SK-N-SH (cell line): ENCODE data around the gene PFN1. TPM values are rescaled to one million over a fixed set of nuclear protein-coding genes. Genes with fewer than 3 reads are reported as not detected.
A peak's percentile ranks its signal among the peaks of the same experiment; 100 is the strongest.

Experiments used
- CTCF ChIA-PET: fragments of 300-600, 350-600 bp; formaldehyde crosslinking; extraction: SDS; loops from one replicate; lab custom pipeline; 2021; lab: Yijun Ruan, JAX
- POLR2A ChIA-PET: fragments of 350-600 bp; sonication (Branson Sonifier 250); formaldehyde crosslinking; extraction: SDS; loops from one replicate; lab custom pipeline; 2020; ENCODE audit warnings: antibody characterized with exemption, inconsistent platforms; lab: Yijun Ruan, JAX
- DNase-seq: peaks from one replicate; pipeline ENCODE4 v3.0.0; 2012
- H2AFZ ChIP-seq: fragments of 200-600 bp; sonication (generic); 2 replicates; pipeline ENCODE4 v1.8.1; 2016; ENCODE audit warnings: antibody characterized with exemption, mild to moderate bottlenecking, low read depth
- H3F3A ChIP-seq: fragments of 200-600 bp; sonication (generic); replicated peaks from 2 replicates; pipeline ENCODE3; 2016; ENCODE audit warnings: antibody characterized with exemption, mild to moderate bottlenecking; ENCODE audit not compliant: insufficient read depth
- H3K27ac ChIP-seq, 2 experiments: fragments of 200-500 bp in 1 of 2; fragments of 200-600 bp in 1 of 2; sonication (Bioruptor generic) in 1 of 2; sonication (generic), shearing (Covaris generic) in 1 of 2; 2 replicates each; pipeline versions ENCODE4 v1.5.1 to v1.6.1; 2014 to 2016; ENCODE audit warnings: low read depth in 2 of 2, inconsistent platforms in 1 of 2, low read length in 1 of 2, mild to moderate bottlenecking in 1 of 2, mixed read lengths in 1 of 2
- H3K27me3 ChIP-seq: fragments of 200-600 bp; sonication (generic), shearing (Covaris generic); 2 replicates; pipeline ENCODE4 v1.6.1; 2016; ENCODE audit warnings: mixed run types; ENCODE audit not compliant: insufficient read depth
- H3K36me3 ChIP-seq, 2 experiments: fragments of 200-500 bp in 1 of 2; fragments of 200-600 bp in 1 of 2; sonication (Bioruptor generic) in 1 of 2; sonication (generic) in 1 of 2; replicated peaks in 1 of 2; 2 replicates each; pipeline versions ENCODE3 to v1.5.1; 2014 to 2016; ENCODE audit warnings: low read length in 1 of 2, mild to moderate bottlenecking in 1 of 2; ENCODE audit not compliant: insufficient read depth in 2 of 2, control insufficient read depth in 1 of 2
- H3K4me1 ChIP-seq, 2 experiments: fragments of 200-500 bp in 1 of 2; fragments of 200-600 bp in 1 of 2; sonication (Bioruptor generic) in 1 of 2; sonication (generic), shearing (Covaris generic) in 1 of 2; 2 replicates each; pipeline versions ENCODE4 v1.5.1 to v1.6.1; 2014 to 2016; ENCODE audit warnings: low read depth in 1 of 2, low read length in 1 of 2, mixed run types in 1 of 2; ENCODE audit not compliant: insufficient read depth in 2 of 2, control insufficient read depth in 1 of 2
- H3K4me2 ChIP-seq: fragments of 200-600 bp; sonication (generic), shearing (Covaris generic); 2 replicates; pipeline ENCODE4 v1.6.1; 2017; ENCODE audit warnings: mixed run types
- H3K4me3 ChIP-seq, 2 experiments: fragments of 200-500 bp in 1 of 2; fragments of 200-600 bp in 1 of 2; sonication (Bioruptor generic) in 1 of 2; sonication (generic), shearing (Covaris generic) in 1 of 2; 2 replicates each; pipeline versions ENCODE4 v1.5.1 to v1.8.1; 2014 to 2016; ENCODE audit warnings: low read depth in 2 of 2, inconsistent platforms in 1 of 2, low read length in 1 of 2, mild to moderate bottlenecking in 1 of 2, mixed read lengths in 1 of 2, moderate library complexity in 1 of 2
- H3K79me2 ChIP-seq: fragments of 200-600 bp; sonication (generic); 2 replicates; pipeline ENCODE4 v1.8.1; 2017; ENCODE audit warnings: mild to moderate bottlenecking; ENCODE audit not compliant: insufficient read depth
- H3K9ac ChIP-seq: fragments of 200-600 bp; sonication (generic); 2 replicates; pipeline ENCODE4 v1.6.1; 2017; ENCODE audit warnings: mixed run types
- H3K9me2 ChIP-seq: fragments of 200-600 bp; sonication (generic); 2 replicates; pipeline ENCODE4 v1.6.1; 2017; ENCODE audit warnings: mixed run types
- H3K9me3 ChIP-seq: fragments of 200-600 bp; sonication (generic); 2 replicates; pipeline ENCODE4 v1.6.1; 2017; ENCODE audit warnings: mixed run types, mild to moderate bottlenecking, moderate library complexity
- H4K20me1 ChIP-seq: fragments of 200-600 bp; sonication (generic); 2 replicates; pipeline ENCODE4 v1.6.1; 2017; ENCODE audit warnings: mild to moderate bottlenecking, mixed run types; ENCODE audit not compliant: insufficient read depth
- GATA2 ChIP-seq: sonication (generic); formaldehyde crosslinking; IDR thresholded peaks from 2 replicates; pipeline ENCODE4 v1.5.0; 2020; ENCODE audit warnings: mild to moderate bottlenecking, missing genetic modification reagents
- MEF2A ChIP-seq: IDR thresholded peaks from 2 replicates; pipeline ENCODE4 v1.4.0; 2012; ENCODE audit warnings: low read depth, borderline replicate concordance
- NFIC ChIP-seq: IDR thresholded peaks from 2 replicates; pipeline ENCODE4 v1.4.0; 2012; ENCODE audit warnings: borderline replicate concordance
- RCOR1 ChIP-seq: fragments of 150-350 bp; IDR thresholded peaks from 2 replicates; pipeline ENCODE4 v1.6.1; 2017; ENCODE audit warnings: antibody characterized with exemption, low read length
- REST ChIP-seq: IDR thresholded peaks from 2 replicates; pipeline ENCODE4 v1.6.1; 2012; ENCODE audit warnings: mild to moderate bottlenecking, low read depth, low read length, moderate library complexity
- WGBS: methylation state at CpG from one replicate; pipeline ENCODE4 v1.1.6; 2017; ENCODE audit warnings: low lambda C conversion rate; 5-methylcytosine and 5-hydroxymethylcytosine counted together
- polyA plus RNA-seq, 3 experiments: library from polyadenylated mRNA; depleted of rRNA; stranded (reverse); fragments of >200 nt; gene quantifications; 2 replicates each; pipeline ENCODE4 v1.2.3, GENCODE V29; 2012

PFN1 gene
- polyA plus RNA-seq, 1 of the 3 experiments (the other 2 are of a cell fraction), result 2,484 TPM

GRCh38 chr17:4947411-4948165 lies 742 bp downstream of the PFN1 start (continued):
- TF ChIP-seq REST (no peak), NFIC (no peak), RCOR1 (no peak), GATA2 (no peak)

GRCh38 chr17:4947010-4947410 lies 1.3 kb downstream of the PFN1 start:
- H4K20me1 ChIP-seq, result peaks cover 45% of the 10 kb centered on the region
- DNase-seq, result no peak
- CTCF ChIA-PET, result interaction anchor here (0.7 to 1.5 kb wide), 3 partner anchors 13 to 56 kb away, joined by 3 to 4 read pairs (median 3); no protein-coding TSS in a partner anchor

More at GRCh38 chr17:4947010-4947410, 1.3 kb downstream of the PFN1 start:
- Histone ChIP-seq H3K4me1 (peaks cover 23 to 42% of the 10 kb centered on the region in 2 experiments), H3K27ac (peak overlapping the region; percentile 97 to 100), H3K9me2 (no peaks in the 10 kb centered on the region), H3F3A (peaks cover 68% of the 10 kb centered on the region), H3K27me3 (no peaks in the 10 kb centered on the region), H3K4me3 (peak overlapping the region; percentile 79 to 99), H3K9me3 (no peaks in the 10 kb centered on the region), H3K9ac (peak overlapping the region; percentile 99), H3K4me2 (peak overlapping the region; percentile 98), H3K36me3 (peaks cover 37 to 40% of the 10 kb centered on the region in 2 experiments), H3K79me2 (peaks cover 82% of the 10 kb centered on the region), H2AFZ (no peak overlapping the region)
- WGBS, result 0% methylated on average over 7 of the region's 7 CpGs
- no peak for TF ChIP-seq MEF2A
- no peak for TF ChIP-seq REST
- TF ChIP-seq NFIC, result no peak
- POLR2A ChIA-PET, result interaction anchor here (4.3 kb wide), 1 partner anchor 20 kb away, joined by 32 read pairs; the partner anchor contains the start of gene SPAG7
